Medulla oblongata (tissue), 1 donor: ENCODE data around the gene AMPD2.
"Not testable (repeated sequence)": the region's sequence is repeated elsewhere in the genome, so short reads cannot be mapped to it uniquely, and the experiment has no call there.

ENCODE experiments used
- DNase-seq: peaks from one replicate; pipeline ENCODE4 v3.0.0-alpha.2; 2015; ENCODE audit errors: extremely low spot score

Gene AMPD2

DNA sequence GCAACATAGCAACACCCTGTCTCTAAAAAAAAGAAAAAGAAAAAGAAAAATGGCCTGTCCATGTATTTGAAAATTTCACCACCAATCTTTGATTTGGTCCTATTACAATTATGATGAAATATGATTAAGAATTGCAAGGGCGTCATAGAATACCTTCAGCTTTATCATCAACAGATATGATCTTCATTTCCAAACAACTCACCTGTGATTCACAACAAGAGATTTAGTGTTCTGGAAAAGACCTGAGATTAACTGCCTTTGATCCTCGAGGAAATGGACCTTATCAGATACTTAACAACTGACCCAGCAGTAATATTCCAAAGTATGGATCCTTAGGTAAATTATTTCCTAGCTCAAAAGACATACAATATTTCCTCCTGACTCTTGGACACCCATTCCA is 32.8 kb downstream of the AMPD2 start:
- DNase-seq: no peak

DNA sequence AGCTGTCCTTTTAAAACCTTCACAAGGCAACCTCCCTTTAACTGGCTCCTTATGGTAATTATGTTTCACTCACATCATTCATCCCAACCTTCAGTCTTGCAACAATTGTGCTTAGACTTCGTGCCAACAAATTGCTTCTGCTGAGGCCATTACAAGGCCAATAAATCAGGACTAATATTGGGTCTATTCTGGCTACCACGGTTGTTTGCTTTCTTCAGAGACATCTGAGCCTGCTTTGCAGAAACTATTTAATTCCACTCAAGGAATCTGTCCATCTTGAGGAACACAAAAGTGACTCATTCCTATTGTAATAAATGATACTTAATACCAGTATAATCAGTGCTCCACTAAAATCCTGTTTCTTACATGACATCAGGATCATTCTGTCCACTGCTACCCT is 33.7 kb downstream of the AMPD2 start:
- DNase-seq: no peak

DNA sequence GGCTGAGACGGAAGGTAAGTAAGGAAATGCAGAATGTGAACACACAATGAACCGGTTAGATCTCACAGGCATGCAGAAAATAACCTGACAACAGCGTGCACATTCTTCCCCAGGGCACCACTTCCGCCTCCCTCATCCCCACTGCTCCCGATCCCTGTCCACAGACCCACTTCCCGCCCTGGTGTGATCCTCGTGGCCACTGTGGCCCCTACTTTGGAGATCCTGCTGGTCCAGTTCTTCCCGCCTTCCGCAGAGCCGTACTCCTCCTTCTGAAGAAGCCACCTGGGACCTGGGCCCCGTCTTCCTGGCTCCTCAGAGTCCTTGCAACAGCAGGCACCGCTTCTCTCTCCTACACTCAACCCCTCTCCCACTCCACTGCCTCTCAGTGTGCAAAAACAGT is 34.9 kb downstream of the AMPD2 start:
- DNase-seq: no peak

DNA sequence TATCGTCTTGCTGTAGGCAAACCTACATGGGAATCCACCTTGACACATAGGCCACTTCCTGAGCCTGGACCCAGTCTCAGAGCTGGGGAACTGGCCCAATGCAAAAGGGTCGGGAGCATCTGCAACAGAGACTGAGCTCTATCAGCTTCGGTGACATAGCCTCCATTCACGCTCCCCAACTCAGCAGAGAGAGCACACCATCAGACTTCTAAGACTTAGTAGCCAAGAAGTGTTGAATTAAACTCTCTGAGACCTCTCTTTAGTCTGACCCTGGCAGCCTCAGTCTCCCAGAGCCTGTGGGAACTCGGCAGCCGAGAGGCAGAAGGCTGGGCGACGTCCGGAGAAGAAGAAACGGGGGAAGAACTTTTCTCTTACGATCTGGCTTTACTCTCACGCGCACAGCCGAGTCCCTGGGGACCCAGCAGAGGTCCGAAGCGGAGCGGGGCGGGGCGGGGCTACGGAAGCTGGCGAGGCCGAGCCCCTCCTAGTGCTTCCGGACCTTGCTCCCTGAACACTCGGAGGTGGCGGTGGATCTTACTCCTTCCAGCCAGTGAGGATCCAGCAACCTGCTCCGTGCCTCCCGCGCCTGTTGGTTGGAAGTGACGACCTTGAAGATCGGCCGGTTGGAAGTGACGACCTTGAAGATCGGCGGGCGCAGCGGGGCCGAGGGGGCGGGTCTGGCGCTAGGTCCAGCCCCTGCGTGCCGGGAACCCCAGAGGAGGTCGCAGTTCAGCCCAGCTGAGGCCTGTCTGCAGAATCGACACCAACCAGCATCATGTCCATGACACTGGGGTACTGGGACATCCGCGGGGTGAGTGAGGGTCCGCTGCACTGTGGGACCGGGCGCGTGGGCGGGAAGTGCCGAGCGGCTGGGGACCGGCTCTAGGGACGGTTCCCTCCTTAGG is 36.2 kb downstream of the AMPD2 start, which contains the start of gene GSTM4:
Gene GSTM4 (plus strand): TSS at position 485 of the 905 bp plus-strand sequence. CDS start 291 bp downstream, at position 776.
- DNase-seq: peak; percentile 68

DNA sequence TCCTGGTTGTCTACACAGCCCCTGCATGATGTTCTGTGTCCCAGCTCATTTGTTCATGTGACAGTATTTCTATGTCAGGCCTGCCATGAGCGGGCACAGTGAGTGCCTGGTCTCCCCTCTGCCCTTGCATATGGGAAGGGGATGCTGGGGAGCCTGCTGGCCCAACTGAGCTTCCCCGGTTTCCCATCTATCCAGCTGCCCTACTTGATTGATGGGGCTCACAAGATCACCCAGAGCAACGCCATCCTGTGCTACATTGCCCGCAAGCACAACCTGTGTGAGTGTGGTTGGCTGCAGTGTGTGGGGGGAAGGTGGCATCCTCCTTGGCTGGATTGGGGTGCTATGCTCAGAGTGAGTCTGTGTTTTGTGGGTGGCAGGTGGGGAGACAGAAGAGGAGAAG is 37.8 kb downstream of the AMPD2 start:
- DNase-seq: no peak

DNA sequence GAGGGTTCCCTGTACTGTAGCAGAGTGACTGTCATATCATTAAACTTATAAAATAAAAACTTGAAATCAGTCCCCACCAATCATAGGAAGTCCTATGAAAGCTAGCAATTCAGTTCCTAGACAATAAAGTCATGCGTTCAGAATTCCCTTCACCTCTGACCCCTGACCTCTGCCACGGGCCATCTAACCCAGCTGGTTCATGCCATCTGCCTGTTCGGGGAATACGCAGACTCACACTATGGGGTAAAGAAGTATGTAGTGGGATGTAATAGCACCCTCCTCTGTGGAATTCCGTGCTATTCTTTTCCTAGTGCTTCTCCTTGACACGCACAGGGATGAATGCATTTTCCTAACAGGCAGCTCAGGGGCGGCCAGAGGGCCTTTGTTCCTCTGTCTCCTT is 38.3 kb downstream of the AMPD2 start:
- DNase-seq: no peak

DNA sequence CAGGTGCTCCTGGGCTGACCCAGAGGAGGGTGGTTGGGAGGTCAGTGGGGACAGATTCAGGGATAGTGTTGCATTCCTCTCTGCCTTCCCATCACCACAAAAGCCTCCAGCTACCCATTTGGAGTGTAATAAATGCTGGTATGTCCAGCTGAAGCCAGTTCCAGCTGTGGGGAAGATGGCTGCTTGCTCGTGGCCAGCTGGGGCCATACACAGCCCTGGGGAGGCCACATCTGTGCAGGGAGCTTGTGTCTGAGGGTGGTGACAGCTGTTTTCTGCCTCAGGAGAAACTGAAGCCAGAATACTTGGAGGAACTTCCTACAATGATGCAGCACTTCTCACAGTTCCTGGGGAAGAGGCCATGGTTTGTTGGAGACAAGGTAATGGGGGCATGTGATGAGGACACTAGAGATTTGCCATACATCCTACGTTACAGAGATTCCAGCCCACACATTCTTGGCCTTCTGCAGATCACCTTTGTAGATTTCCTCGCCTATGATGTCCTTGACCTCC is 39.0 kb downstream of the AMPD2 start:
- DNase-seq: no peak

DNA sequence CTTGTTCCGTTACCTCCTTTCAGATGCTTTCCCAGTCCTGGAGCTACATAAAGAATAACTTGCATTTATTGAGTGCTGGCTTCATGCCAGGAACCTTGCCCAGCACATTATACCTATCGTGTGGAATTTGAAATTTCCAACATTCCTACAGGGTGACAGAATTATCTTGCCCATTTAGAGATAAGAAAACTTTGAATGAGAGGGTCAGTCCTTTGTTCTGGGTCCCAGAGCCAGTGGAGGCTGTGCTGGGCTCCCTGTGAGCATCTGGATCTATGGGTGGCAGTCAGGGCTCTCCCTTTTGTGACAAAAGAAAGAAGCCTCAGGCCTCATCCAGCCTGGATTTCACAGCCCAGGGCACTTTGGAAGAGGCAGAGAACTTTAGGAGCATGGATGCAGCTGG is 39.5 kb downstream of the AMPD2 start:
- no peak for DNase-seq

DNA sequence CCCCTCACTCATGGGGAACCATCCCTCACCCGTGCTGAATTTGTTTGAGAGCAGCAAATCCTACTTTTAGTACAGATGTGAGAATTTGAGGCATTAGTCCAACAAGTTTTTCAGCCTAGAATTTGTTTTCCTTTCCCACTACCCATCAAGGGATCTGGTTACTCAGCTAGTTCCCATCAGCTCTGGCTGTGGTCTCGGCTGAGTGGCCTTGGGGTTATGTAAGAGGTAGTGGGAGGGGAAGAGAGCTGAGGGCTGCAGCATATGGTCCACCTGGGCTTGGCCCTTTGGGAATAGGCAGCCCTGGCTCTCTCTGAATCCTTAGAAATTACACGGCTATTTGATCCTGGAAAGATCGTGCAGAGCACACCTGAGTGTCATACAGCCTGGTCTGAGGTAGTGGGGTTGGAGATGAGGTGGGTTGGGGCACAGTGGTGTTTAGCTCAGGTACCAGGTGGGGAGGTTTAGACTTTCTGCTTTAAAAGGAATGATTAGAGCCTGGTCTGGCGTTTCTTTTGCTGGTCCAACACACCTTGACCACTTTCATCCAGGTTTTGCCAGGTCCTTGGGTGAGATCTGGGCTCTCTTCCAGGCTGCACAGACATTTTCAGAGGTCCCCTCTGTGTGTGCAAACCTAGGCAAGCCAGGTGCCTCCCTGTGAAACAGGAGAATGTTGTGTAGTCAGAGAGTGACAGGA is 40.5 kb downstream of the AMPD2 start:
- peak; percentile 40 for DNase-seq

DNA sequence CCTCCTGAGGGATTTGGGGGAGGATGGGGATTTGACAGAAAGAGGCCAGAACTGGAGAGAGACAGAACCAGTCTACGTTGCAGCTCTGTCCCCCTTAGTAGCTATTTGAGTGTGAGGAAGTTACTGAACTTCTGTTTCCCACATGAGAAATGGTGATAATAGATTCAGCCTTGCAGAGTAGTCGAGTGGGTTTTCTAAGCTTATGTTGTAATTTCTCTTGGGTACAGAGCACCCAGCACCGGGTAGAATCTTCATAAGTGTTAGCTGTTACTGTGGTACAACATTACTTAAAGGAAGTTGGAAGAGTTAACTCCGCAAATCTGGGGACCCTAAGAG is 41.0 kb downstream of the AMPD2 start:
- DNase-seq: peak; percentile 15

DNA sequence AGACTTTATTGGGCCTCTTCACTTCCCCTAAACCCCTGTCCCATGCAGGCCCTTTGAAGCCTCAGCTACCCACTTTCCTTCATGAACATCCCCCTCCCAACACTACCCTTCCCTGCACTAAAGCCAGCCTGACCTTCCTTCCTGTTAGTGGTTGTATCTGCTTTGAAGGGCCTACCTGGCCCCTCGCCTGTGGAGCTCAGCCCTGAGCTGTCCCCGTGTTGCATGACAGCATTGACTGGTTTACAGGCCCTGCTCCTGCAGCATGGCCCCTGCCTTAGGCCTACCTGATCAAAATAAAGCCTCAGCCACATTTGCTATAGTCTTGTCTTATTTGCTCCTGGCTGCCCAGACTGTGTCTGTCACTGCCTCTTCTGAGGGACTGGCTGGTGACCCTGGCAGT is 41.8 kb downstream of the AMPD2 start:
- peak; percentile 1 for DNase-seq

DNA sequence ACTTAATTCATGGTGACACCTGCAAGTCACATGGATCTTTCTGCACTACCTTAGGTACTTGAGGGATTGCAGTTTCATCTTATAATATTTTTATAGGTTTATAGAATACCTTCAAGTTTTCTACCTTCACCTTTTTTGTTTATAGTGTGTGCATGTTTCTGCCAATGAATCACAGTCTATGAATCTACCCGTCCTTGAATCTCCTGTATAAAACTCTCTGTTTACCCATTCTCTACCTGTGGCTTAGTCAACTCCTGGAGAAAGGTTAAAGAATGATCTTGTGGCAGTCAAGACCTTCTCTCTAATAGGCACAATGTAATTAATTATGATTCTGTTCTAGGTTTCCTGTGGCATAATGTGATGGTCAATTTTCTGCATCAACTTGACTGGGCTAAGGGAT is 45.0 kb downstream of the AMPD2 start:
- DNase-seq: peak; percentile 1

DNA sequence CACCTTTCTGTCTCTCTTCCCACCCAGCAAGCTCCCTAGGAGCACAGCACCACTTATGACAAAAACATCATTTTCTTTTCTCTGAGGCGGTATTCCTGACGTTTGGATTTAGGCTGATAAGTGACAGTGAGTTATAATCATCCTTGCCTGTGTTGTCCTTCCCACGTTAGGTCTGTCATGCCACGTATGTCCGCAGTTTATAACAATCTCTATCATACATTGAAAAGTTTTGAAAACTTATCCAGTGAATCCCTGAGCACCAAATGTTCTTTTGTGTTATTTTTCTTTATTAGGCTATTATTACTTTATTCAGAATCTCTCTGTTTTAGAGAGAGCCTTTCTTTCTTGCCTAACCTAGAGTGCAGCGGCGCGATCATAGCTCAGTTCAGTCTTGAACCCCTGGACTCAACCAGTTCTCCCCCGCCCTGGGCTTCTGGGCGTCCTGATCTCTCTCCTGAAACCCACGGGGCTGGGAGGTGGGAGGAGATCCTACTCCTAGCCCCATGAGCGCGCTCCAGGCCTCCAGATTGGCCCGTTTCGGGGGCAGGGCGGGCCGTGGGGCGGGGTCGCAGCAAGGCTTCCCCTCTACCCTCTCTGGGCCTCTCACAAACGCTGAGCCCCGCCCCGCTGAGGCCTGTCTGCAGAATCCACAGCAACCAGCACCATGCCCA is 48.0 kb downstream of the AMPD2 start, which contains the start of gene GSTM2:
Gene GSTM2 (plus strand): TSS at position 606 of the 671 bp plus-strand sequence. CDS start 59 bp downstream, at position 665.
- DNase-seq: peak; percentile 89

DNA sequence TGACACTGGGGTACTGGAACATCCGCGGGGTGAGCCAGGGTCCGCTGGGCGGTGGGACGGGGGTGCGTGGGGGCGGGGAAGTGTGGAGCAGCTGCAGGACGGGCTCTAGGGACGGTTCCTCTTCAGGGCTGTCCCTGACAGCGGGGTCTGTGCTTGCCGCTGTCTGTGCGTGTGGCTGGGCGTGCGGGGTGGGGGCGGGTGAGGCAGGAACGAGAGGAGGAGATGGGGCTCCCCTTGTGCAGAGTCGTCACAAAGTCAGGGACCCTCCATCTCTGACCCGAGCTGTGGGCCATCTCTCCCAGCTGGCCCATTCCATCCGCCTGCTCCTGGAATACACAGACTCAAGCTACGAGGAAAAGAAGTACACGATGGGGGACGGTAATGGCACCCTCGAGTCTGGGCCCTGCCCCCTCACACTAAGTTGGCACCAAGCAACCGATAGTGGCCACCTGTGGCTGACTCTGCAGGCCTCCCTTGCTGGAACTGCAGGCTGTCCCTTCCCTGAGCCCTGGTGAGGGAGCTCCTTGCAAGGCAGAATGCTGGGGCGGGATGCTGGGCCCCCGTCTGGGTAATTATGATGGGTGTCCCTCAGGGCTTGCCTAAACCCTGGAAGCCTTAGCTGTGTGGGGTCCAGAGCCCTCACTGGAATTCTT is 48.6 kb downstream of the AMPD2 start:
- DNase-seq: peak; percentile 2

DNA sequence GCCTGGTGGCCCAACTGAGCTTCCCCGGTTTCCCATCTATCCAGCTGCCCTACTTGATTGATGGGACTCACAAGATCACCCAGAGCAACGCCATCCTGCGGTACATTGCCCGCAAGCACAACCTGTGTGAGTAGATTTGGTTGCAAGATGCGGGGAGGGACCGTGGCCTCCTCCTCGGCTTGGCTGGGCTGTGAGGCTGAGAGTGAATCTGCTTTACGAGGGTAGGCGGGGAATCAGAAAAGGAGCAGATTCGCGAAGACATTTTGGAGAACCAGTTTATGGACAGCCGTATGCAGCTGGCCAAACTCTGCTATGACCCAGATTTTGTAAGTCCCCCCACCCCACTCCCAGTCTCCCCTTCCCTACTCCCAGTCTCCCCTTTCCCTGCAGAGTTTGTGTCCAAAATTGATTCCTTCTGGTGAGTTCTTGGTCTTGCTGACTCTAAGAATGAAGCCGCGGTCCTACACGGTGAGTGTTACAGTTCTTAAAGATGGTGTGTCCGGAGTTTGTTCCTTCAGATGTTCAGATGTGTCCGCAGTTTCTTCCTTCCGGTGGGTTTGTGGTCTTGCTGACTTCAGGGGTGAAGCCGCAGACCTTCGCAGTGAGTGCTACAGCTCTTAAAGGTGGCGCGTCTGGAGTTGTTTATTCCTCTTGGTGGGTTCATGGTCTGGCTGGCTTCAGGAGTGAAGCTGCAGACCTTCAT is 49.8 kb downstream of the AMPD2 start:
- peak; percentile 1 for DNase-seq

DNA sequence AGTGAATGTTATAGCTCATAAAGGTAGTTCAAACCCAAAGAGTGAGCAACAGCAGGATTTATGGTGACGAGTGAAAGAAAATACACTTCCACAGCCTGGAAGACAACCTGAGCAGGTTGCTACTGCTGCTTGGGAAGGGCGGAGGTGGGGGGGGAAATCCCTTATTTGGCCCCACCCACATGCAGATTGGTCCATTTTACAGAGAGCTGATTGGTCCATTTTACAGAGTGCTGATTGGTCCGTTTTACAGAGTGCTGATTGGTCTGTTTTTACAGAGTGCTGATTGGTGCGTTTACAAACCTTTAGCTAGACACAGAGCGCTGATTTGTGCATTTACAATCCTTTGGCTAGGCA is 50.3 kb downstream of the AMPD2 start:
- not testable (repeated sequence) for DNase-seq

DNA sequence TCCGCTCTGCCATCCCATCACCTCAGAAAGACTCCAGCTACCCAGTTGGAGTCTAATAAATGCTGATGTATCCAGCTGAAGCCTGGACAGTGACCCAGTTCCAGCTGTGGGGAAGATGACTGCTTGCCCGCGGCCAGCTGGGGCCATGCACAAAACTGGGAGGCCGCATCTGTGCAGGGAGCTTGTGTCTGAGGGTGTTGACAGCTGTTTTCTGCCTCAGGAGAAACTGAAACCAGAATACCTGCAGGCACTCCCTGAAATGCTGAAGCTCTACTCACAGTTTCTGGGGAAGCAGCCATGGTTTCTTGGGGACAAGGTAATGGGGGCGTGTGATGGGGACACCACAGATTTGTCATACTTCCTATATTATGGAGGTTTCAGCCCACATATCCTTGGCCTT is 51.4 kb downstream of the AMPD2 start:
- no peak for DNase-seq

DNA sequence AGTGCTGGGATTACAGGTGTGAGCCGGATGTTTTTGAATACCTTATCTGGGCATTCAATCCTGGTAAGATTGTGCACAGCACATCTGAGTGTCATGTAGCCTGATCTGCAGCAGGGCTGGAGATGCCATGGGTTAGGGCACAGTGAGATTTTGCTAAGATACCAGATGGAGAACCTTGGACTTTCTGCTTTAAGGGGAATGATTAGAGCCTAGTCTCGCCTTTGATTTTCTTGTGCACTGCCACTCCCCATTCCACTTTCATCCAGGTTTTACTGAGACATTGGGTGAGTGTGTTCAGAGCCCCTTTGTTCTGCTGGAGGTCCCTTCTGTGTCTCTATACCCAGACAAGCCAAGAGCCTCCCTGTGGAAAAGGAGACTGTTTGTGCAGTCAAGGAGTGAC is 54.2 kb downstream of the AMPD2 start:
- not testable (repeated sequence) for DNase-seq

DNA sequence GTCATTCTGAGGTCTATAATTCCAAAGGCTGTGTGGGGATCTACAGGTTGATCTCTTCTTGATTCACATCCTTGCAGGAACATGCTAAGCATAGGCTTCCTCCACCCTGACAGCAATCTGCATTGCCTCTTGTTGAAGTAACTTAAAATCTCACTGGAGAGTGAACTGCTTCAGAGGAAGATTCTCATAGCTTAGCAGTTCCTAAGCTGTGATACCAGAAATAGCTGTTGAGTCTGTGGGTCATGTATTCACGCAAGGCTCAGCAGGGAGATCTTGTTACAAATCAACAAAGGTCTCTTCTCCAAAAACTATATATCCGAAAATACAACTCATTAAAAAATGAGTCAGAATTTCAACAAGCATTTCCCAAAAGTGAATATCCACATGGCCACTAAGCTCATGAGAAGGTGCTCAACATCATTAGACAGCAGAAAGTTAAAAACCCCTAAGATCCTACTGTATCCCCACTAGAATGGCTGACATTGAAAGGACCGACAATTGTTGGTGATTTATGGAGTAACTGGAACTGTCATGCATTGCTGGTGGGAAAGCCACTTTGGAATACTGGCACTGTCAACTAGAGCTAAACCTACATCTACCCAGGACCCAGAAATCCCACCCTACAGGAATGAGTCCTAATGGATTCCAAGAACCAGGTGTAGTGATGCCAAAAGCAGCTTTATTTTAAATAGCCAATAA is 57.2 kb downstream of the AMPD2 start:
- DNase-seq: not testable (repeated sequence)

DNA sequence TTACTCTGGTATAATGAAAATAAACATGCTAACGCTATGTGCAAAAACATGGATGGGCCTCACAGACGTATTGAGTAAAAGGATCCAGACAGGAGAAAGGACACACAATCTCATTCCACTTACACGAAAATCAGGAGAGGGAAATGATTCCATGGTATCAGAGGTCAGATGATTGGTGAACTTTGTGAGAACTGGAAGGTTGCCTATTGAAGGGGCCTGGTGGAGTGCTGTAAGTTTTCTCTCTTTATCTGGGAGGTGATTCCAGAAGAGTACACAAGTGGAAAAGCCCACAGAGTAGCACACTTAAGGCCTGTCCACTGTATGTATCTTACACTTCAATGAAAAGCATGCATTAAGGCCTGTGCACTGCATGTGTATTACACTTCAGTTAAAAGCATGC is 57.8 kb downstream of the AMPD2 start:
- DNase-seq: no peak
